Peyer's patch (tissue), 4 donors: Measurements from ENCODE around the gene PTPN12. TPM values are rescaled to one million over a fixed set of nuclear protein-coding genes. Genes with fewer than 3 reads are reported as not detected.

Experiments used
- DNase-seq, 3 donors: peaks; one replicate each; pipeline ENCODE4 v3.0.0-alpha.2; 2017 to 2019
- H3K27ac ChIP-seq, 4 donors: fragments of 200-600 bp; sonication (generic); one replicate each; pipeline ENCODE4 v1.5.1; 2016 to 2019
- H3K27me3 ChIP-seq, 2 donors: fragments of 200-600 bp; sonication (generic); one replicate each; pipeline ENCODE4 v1.5.1; 2019
- H3K36me3 ChIP-seq, 3 donors: fragments of 200-600 bp; sonication (generic); one replicate each; pipeline ENCODE4 v1.5.1; 2016 to 2019
- H3K4me1 ChIP-seq, 4 donors: fragments of 200-600 bp; sonication (generic); one replicate each; pipeline ENCODE4 v1.5.1; 2016 to 2019
- H3K4me3 ChIP-seq, 4 donors: fragments of 200-600 bp; sonication (generic); 1 replicate in 3 of 4; 2 replicates in 1 of 4; pipeline ENCODE4 v1.5.1; 2016 to 2019; ENCODE audit warnings: mild to moderate bottlenecking in 1 of 4
- H3K9me3 ChIP-seq, 4 donors: fragments of 200-600 bp; sonication (generic); one replicate each; pipeline ENCODE4 v1.5.1; 2016 to 2019; ENCODE audit warnings: mild to moderate bottlenecking in 1 of 4
- CTCF ChIP-seq, 6 experiments: fragments of 450-650 bp in 4 of 6; fragments of 200-600 bp in 2 of 6; sonication (generic) in 1 of 6; IDR thresholded peaks; one replicate each; pipeline ENCODE4 v1.5.1; 2017 to 2019; ENCODE audit warnings: antibody characterized with exemption in 6 of 6, mild to moderate bottlenecking in 3 of 6, moderate library complexity in 1 of 6
- POLR2A ChIP-seq, 2 donors: fragments of 450-650 bp; IDR thresholded peaks; one replicate each; pipeline ENCODE4 v1.5.1; 2017; ENCODE audit warnings: antibody characterized with exemption in 2 of 2, mild to moderate bottlenecking in 2 of 2, moderate library complexity in 2 of 2
- total RNA-seq, 4 donors: library from RNA; depleted of rRNA; stranded (reverse); fragments of >200 nt; gene quantifications; one replicate each; pipeline ENCODE4 v1.1.0, GENCODE V29; 2016

Gene PTPN12
- total RNA-seq, 4 donors from 2014 or later = 41.3 to 176 (median 66.9) TPM

GRCh38 chr7:77629797-77630196 is 92.7 kb downstream of the PTPN12 start:
- no peak for TF ChIP-seq POLR2A (IDR thresholded peaks at IDR 0.05)
- TF ChIP-seq CTCF (IDR thresholded peaks at IDR 0.05) = no peak
- H3K27me3 ChIP-seq = no peaks in the 10 kb centered on the region
- DNase-seq = no peak
- no peaks in the 10 kb centered on the region for H3K4me1 ChIP-seq
- H3K9me3 ChIP-seq = no peaks in the 10 kb centered on the region
- H3K36me3 ChIP-seq = peaks cover 0 to 42% (median 0%) of the 10 kb centered on the region in 3 donors
- no peak overlapping the region for H3K27ac ChIP-seq
- no peak overlapping the region for H3K4me3 ChIP-seq

GRCh38 chr7:77631820-77632219 is 94.7 kb downstream of the PTPN12 start:
- Histone ChIP-seq H3K4me3 (no peak overlapping the region), H3K9me3 (no peaks in the 10 kb centered on the region), H3K36me3 (peaks cover 0 to 47% (median 0%) of the 10 kb centered on the region in 3 donors), H3K27me3 (no peaks in the 10 kb centered on the region), H3K4me1 (no peaks in the 10 kb centered on the region), H3K27ac (no peak overlapping the region)
- TF ChIP-seq CTCF (IDR thresholded peaks at IDR 0.05) (no peak), POLR2A (IDR thresholded peaks at IDR 0.05) (no peak)
- no peak for DNase-seq

- no peaks in the 10 kb centered on the region for H3K9me3 ChIP-seq
- H3K4me1 ChIP-seq = no peaks in the 10 kb centered on the region
- no peak overlapping the region for H3K4me3 ChIP-seq
- H3K27ac ChIP-seq = no peak overlapping the region
- DNase-seq = no peak
- peaks cover 0 to 56% (median 0%) of the 10 kb centered on the region in 3 donors for H3K36me3 ChIP-seq
- H3K27me3 ChIP-seq = no peaks in the 10 kb centered on the region
- TF ChIP-seq POLR2A (IDR thresholded peaks at IDR 0.05) (no peak), CTCF (IDR thresholded peaks at IDR 0.05) (no peak)
These were observed 107.7 kb downstream of the PTPN12 start for GRCh38 chr7:77644774-77645173.

DNA sequence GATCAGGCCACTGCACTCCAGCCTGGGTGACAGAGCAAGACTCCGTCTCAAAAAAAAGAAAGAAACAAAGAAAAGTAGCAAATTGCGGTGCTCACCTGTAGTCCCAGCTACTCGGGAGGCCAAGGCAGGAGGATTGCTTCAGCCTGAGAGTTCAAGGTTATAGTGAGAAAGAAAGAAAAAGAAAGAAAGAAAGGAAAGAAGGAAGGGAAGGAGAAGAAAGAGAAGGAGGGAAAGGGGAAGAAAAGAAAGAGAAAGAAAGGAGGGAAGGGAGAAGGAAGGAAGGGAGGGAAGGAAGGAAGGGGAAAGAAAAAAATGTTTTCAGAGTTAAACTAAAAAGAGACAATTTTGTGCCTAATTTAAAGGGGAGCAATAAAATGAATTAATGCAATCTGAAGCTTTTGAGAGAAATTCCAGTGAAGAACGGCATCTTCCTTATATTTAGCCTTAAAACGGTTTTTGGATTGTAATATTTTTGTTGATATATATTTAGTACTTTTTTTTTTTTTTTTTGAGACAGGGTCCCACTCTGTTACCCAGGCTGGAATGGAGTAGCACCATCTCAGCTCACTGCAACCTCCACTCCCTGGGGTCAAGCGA is 111.7 kb downstream of the PTPN12 start:
- H3K27me3 ChIP-seq = no peaks in the 10 kb centered on the region
- no peak overlapping the region for H3K4me3 ChIP-seq
- no peak for TF ChIP-seq POLR2A (IDR thresholded peaks at IDR 0.05)
- no peak for TF ChIP-seq CTCF (IDR thresholded peaks at IDR 0.05)
- H3K9me3 ChIP-seq = no peaks in the 10 kb centered on the region
- no peak for DNase-seq
- H3K27ac ChIP-seq = no peak overlapping the region
- H3K4me1 ChIP-seq = no peaks in the 10 kb centered on the region
- H3K36me3 ChIP-seq = peaks cover 0 to 31% (median 0%) of the 10 kb centered on the region in 3 donors

- Histone ChIP-seq H3K36me3 (peaks cover 0 to 24% (median 0%) of the 10 kb centered on the region in 3 donors), H3K4me1 (no peaks in the 10 kb centered on the region), H3K27ac (no peak overlapping the region), H3K4me3 (no peak overlapping the region), H3K9me3 (no peaks in the 10 kb centered on the region), H3K27me3 (no peaks in the 10 kb centered on the region)
- no peak for DNase-seq
- TF ChIP-seq CTCF (IDR thresholded peaks at IDR 0.05) (no peak), POLR2A (IDR thresholded peaks at IDR 0.05) (no peak)
These were observed 112.7 kb downstream of the PTPN12 start for GRCh38 chr7:77649716-77650349.
